ENCODE measurements around the gene DCAF7. TPM values are rescaled to one million over a fixed set of nuclear protein-coding genes. Genes with fewer than 3 reads are reported as not detected.

The DCAF7 gene
- total RNA-seq, 1 experiment from 2014 or later = 144 TPM

DNA sequence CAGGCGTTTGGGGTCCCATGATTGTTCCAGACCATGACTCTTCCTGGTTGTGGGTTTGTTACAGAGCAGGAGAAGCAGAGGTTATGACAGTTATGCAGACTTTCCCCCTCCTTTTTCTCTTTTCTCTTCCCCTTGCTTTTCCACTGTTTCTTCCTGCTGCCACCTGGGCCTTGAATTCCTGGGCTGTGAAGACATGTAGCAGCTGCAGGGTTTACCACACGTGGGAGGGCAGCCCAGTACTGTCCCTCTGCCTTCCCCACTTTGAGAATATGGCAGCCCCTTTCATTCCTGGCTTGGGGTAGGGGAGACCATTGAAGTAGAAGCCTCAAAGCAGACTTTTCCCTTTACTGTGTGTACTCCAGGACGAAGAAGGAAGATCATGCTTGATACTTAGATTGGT is 42.5 kb downstream of the DCAF7 start:
- TF ChIP-seq ZFX (IDR thresholded peaks at IDR 0.05) (no peak), RAD21 (IDR thresholded peaks at IDR 0.05; ENCODE audit: low read depth) (no peak), EGR1 (IDR thresholded peaks at IDR 0.05; ENCODE audit: low read depth) (no peak), ELF1 (IDR thresholded peaks at IDR 0.05; ENCODE audit: borderline replicate concordance, low read depth) (no peak), CEBPB (IDR thresholded peaks at IDR 0.05; ENCODE audit: low read depth) (no peak), SRF (IDR thresholded peaks at IDR 0.05; ENCODE audit: low read depth) (no peak), SIN3A (IDR thresholded peaks at IDR 0.05; ENCODE audit: low read depth) (no peak), SP1 (IDR thresholded peaks at IDR 0.05; ENCODE audit: low read depth) (no peak)
- TF ChIP-seq, protein P1, sequence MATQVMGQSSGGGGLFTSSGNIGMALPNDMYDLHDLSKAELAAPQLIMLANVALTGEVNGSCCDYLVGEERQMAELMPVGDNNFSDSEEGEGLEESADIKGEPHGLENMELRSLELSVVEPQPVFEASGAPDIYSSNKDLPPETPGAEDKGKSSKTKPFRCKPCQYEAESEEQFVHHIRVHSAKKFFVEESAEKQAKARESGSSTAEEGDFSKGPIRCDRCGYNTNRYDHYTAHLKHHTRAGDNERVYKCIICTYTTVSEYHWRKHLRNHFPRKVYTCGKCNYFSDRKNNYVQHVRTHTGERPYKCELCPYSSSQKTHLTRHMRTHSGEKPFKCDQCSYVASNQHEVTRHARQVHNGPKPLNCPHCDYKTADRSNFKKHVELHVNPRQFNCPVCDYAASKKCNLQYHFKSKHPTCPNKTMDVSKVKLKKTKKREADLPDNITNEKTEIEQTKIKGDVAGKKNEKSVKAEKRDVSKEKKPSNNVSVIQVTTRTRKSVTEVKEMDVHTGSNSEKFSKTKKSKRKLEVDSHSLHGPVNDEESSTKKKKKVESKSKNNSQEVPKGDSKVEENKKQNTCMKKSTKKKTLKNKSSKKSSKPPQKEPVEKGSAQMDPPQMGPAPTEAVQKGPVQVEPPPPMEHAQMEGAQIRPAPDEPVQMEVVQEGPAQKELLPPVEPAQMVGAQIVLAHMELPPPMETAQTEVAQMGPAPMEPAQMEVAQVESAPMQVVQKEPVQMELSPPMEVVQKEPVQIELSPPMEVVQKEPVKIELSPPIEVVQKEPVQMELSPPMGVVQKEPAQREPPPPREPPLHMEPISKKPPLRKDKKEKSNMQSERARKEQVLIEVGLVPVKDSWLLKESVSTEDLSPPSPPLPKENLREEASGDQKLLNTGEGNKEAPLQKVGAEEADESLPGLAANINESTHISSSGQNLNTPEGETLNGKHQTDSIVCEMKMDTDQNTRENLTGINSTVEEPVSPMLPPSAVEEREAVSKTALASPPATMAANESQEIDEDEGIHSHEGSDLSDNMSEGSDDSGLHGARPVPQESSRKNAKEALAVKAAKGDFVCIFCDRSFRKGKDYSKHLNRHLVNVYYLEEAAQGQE (IDR thresholded peaks at IDR 0.05; ENCODE audit: low read depth) = no peak
- TF ChIP-seq, protein P2, sequence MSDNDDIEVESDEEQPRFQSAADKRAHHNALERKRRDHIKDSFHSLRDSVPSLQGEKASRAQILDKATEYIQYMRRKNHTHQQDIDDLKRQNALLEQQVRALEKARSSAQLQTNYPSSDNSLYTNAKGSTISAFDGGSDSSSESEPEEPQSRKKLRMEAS (IDR thresholded peaks at IDR 0.05) = no peak
- H3K36me3 ChIP-seq (ENCODE audit: control insufficient read depth in 1 of 2, insufficient read depth in 2 of 2, low read length in 2 of 2) = peaks cover 27 to 39% of the 10 kb centered on the region in 2 experiments
- no peaks in the 10 kb centered on the region for H3K9me2 ChIP-seq (ENCODE audit: insufficient read depth)
- H3K27ac ChIP-seq (ENCODE audit: low read depth, low read length) = no peak overlapping the region
- no peaks in the 10 kb centered on the region for H3K79me2 ChIP-seq (ENCODE audit: insufficient read depth, low read length)
- intact Hi-C loops (cut with micrococcal nuclease) = no loop called here
- no peaks in the 10 kb centered on the region for H3K4me1 ChIP-seq (ENCODE audit: control insufficient read depth in 1 of 2, insufficient read depth in 2 of 2, low read length in 2 of 2)
- ATAC-seq = no peak
- H3K9ac ChIP-seq (ENCODE audit: low read length) = no peak overlapping the region
- RAD21 ChIA-PET (ENCODE audit: low non-redundant PET in 1 of 2, low total read pairs in 2 of 2, uncharacterized antibody in 2 of 2, unreplicated experiment in 2 of 2) = no interaction called here
- H3K27me3 ChIP-seq (ENCODE audit: insufficient read depth, low read length) = no peaks in the 10 kb centered on the region
- H4K20me1 ChIP-seq (ENCODE audit: insufficient read depth) = no peaks in the 10 kb centered on the region
- H3K9me3 ChIP-seq (ENCODE audit: control insufficient read depth in 1 of 2, insufficient read depth in 1 of 2, low read depth in 1 of 2, low read length in 2 of 2) = no peaks in the 10 kb centered on the region
- H3K4me2 ChIP-seq (ENCODE audit: low read length) = no peak overlapping the region
- no peak for DNase-seq (ENCODE audit: low read depth, low spot score)
- H2AFZ ChIP-seq (ENCODE audit: low read depth, low read length, poor library complexity, severe bottlenecking) = no peak overlapping the region
- CTCF ChIA-PET = interaction anchor here (1.0 to 2.6 kb wide), 2 partner anchors 17 to 19 kb away, joined by 3 to 7 read pairs; no protein-coding TSS in a partner anchor
- no TSS peak for BruUV-seq (replicated peaks)
- no peak overlapping the region for H3K4me3 ChIP-seq (replicated peaks in 1 of 2; ENCODE audit: low read depth in 1 of 2, low read length in 2 of 2)
- POLR2A ChIA-PET = no interaction called here
